Fibroblast of lung (primary cell): Measurements from ENCODE around the gene TENM3.

ENCODE experiments used
- CTCF ChIP-seq, 2 donors: IDR thresholded peaks in 1 of 2; conservative IDR thresholded peaks in 1 of 2; 1 replicate in 1 of 2; 2 replicates in 1 of 2; pipeline ENCODE4 v1.5.1; 2011 to 2012; ENCODE audit warnings: low read length in 2 of 2, control low read depth in 1 of 2, inconsistent platforms in 1 of 2, low read depth in 1 of 2, mild to moderate bottlenecking in 1 of 2
- EZH2 ChIP-seq: IDR thresholded peaks from 2 replicates; pipeline ENCODE4 v1.5.1; 2012; ENCODE audit warnings: low read length, control low read depth, mild to moderate bottlenecking; ENCODE audit errors: missing control alignments

- TF ChIP-seq CTCF (conservative IDR thresholded peaks at IDR 0.05 in 1 of 2, IDR thresholded peaks at IDR 0.05 in 1 of 2; ENCODE audit: low read depth in 1 of 2, low read length in 2 of 2) (no peak), EZH2 (no peak)
These were observed 166.1 kb downstream of the TENM3 start for GRCh38 chr4:182409271-182409670.
